HG02885 (cell line): ENCODE data around the gene ZDHHC14.
A peak's percentile ranks its signal among the peaks of the same experiment; 100 is the strongest.
"Not testable (repeated sequence)": the region's sequence is repeated elsewhere in the genome, so short reads cannot be mapped to it uniquely, and the experiment has no call there.

ENCODE experiments used
- ATAC-seq: cut with Tn5 transposase; IDR thresholded peaks from one replicate; pipeline ENCODE4 v1.9.1; 2021; ENCODE audit warnings: mild to moderate bottlenecking; ENCODE audit not compliant: unreplicated experiment, poor library complexity

ZDHHC14 gene

GRCh38 chr6:157461000-157461915 is 80.3 kb downstream of the ZDHHC14 start:
- ATAC-seq: peak; percentile 75

- ATAC-seq: no peak
Measured at GRCh38 chr6:157462956-157463742, 82.2 kb downstream of the ZDHHC14 start.

- not testable (repeated sequence) for ATAC-seq
Measured at GRCh38 chr6:157463743-157464135, 82.7 kb downstream of the ZDHHC14 start.

- peak; percentile 39 for ATAC-seq
Measured at GRCh38 chr6:157464653-157465535, 83.9 kb downstream of the ZDHHC14 start.

GRCh38 chr6:157466342-157466648 is 85.3 kb downstream of the ZDHHC14 start:
- ATAC-seq: no peak

- ATAC-seq: not testable (repeated sequence)
Measured at GRCh38 chr6:157467339-157467738, 86.3 kb downstream of the ZDHHC14 start.

GRCh38 chr6:157468054-157468453 is 87.1 kb downstream of the ZDHHC14 start:
- no peak for ATAC-seq

GRCh38 chr6:157468574-157468973 is 87.6 kb downstream of the ZDHHC14 start:
- ATAC-seq: no peak

GRCh38 chr6:157469378-157469777 is 88.4 kb downstream of the ZDHHC14 start:
- ATAC-seq: no peak

GRCh38 chr6:157471077-157471686 is 90.2 kb downstream of the ZDHHC14 start:
- no peak for ATAC-seq

- ATAC-seq: no peak
Measured at GRCh38 chr6:157471895-157472686, 91.1 kb downstream of the ZDHHC14 start.

- no peak for ATAC-seq
Measured at GRCh38 chr6:157476797-157477196, 95.8 kb downstream of the ZDHHC14 start.

- no peak for ATAC-seq
Measured at GRCh38 chr6:157478926-157479325, 97.9 kb downstream of the ZDHHC14 start.

- ATAC-seq: no peak
Measured at GRCh38 chr6:157479464-157480303, 98.7 kb downstream of the ZDHHC14 start.

- ATAC-seq: no peak
Measured at GRCh38 chr6:157481189-157481864, 100.3 kb downstream of the ZDHHC14 start.

GRCh38 chr6:157481865-157482249 is 100.9 kb downstream of the ZDHHC14 start:
- no peak for ATAC-seq

- no peak for ATAC-seq
Measured at GRCh38 chr6:157483770-157484169, 102.8 kb downstream of the ZDHHC14 start.

GRCh38 chr6:157484181-157484580 is 103.2 kb downstream of the ZDHHC14 start:
- no peak for ATAC-seq
